Cerebellar nuclear complex (tissue), 1 donor: Measurements from ENCODE around the gene CD63.

Source experiments
- DNase-seq, 2 experiments: peaks; one replicate each; lab custom pipeline; 2025; lab: John Stamatoyannopoulos, UW

The CD63 gene

GRCh38 chr12:55704824-55705718, 23.7 kb downstream of the CD63 start:
- DNase-seq = no peak

GRCh38 chr12:55703901-55704761, 24.7 kb downstream of the CD63 start:
- DNase-seq = no peak

GRCh38 chr12:55703288-55703687, 25.5 kb downstream of the CD63 start:
- no peak for DNase-seq

DNA sequence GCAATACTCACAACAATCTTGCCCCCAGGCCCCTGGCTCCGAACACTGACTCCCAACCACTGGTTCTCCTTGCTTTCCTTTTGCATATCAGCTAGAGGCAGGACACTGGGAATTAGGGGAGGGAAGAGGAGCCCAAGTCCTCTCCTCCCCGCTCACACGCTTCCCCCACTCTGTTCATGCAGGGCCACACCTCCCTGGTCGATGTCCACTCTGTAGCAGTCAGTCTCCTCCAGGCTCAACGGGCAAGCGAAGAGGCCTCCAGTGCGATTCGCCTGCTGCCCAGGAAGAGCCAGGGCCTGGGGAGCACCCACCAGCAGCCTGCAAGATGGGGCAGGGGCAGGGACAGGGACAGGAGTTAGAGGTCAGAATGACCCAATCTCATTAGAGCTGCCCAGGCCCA, 25.9 kb downstream of the CD63 start:
- DNase-seq = no peak

- no peak for DNase-seq
Observed at GRCh38 chr12:55700255-55701018, 28.4 kb downstream of the CD63 start.

DNA sequence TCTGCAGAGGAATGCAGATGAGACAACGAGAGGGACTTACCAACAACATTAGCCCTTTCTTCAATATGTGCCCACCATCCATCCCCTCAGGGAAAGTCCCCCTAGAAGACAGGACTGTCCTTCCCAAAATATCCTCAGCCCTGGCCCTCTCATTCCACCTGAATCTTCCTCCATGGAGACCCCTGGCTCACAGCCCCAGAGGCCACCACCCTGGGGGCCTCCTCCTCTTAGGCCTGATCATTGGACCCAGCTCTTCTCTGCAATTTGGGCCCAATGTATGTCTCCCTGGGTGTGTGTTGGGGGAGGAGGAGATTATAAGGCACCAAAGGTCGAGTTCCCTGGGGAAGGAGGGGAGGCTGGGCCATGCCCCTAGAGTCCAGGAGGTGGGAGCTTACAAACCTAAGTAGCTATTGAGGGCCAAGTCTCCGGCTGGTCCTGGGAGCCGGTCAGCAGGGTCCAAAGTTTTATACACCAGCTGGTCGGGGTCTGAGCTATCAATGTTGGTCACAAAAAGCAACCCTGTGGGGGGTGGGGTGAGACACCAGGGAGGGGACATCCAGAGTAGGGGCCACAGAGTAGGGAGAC, 29.2 kb downstream of the CD63 start:
- no peak for DNase-seq

DNA sequence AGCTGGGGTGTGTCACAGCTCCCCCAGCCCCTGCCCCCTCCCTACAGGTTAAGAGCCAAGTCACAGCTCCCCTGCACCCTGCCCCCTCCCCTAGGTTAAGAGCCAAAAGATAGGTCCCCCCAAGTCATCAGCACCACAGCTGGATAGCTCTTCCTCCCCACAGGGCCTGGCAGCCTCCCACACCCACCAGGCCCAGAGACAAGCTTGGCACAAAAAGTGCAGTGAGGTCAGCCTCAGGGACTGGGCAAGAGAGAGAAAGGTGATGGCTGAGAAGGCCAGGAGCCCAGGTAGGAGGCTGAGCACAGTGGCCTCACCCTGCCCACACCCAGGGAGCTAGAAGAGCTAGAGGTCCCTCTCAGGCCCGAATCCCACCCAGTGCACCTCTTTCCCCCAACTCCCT, 29.8 kb downstream of the CD63 start:
- DNase-seq = no peak

DNA sequence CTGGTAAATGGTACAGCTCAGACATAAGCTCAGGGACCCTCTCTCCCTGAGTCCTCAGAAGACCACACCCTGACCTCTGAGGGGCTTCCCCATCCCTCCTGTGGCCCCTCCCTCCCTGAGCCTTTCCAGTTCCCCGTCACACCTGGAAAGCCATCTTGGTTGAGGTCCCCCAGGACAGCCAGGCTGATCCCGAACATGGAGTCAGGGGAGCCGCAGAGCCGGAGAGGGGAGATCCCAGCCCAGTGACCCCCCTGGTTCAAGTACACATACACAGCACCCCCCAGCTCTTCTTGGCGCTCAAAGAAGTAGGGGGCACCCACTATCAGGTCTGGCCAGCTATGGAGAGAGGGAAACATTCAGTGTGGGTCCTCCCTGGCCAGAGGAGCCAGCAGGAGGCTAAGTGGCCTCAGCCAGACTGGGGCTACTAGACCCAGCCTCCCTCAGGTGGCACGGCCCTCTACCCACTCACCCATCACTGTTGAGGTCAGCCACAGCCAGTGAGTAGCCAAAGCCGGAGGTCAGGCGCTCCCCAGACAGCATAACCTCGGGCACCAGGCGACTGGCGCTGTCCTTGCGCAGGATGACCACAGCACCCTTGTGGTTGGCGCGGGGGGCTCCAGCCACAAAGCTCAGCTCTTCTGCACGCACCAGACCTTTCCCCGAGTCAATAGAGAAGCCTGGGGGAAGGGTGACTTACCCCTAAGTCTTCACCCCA, 30.4 kb downstream of the CD63 start:
- DNase-seq = no peak

GRCh38 chr12:55697686-55698085, 31.1 kb downstream of the CD63 start:
- no peak for DNase-seq

DNA sequence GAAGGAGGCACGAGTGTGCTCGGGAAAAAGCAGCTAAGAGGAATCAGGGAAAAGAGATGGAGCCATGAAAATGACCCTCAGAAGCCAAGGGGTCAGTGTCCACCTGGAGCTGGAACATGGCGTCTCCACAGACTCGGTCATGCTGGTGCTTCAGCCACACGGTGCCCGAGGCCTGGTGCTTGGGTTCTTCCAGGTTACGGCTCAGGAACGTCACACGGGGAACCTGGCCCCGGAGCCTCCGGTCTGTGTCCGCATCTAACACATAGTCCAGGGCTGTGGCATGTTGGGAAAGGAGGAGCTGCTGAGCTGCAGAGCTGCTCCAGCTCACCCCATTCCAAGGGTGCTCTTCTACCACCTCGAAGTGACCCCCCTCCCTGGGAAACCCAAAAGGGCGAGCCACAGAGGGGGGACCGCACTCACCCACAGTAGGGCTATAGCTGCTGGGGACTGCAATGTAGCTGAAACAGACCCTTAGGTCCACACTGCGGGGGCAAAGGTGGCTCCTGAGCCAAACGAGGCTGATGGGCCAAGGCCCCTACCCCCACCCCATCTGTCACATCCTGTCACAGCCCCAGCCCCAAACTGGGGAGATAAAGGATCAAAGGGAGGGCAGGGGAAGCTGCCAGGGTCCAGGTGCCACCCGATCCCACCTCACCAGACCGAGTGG, 31.9 kb downstream of the CD63 start:
- no peak for DNase-seq

GRCh38 chr12:55696141-55696540, 32.7 kb downstream of the CD63 start:
- DNase-seq = no peak

GRCh38 chr12:55695349-55695748, 33.5 kb downstream of the CD63 start:
- no peak for DNase-seq

GRCh38 chr12:55694651-55695050, 34.2 kb downstream of the CD63 start:
- no peak for DNase-seq

DNA sequence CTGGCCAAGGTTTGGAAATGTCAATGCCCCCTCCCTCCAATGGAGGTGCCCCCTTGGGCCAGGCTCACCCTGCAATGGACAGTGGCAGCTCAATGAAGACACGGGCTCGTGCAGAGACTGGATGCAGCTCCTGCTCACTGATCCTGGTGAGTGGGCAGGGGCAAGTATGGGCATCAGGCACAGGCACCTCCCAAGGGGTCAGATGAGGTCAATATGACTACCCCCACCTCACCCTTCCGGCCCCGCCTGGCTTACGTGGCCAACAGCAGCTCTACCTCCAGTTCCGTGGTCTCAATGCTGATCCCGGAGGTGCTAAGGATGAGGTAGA, 34.7 kb downstream of the CD63 start:
- DNase-seq = no peak

GRCh38 chr12:55693323-55694187, 35.3 kb downstream of the CD63 start:
- DNase-seq = no peak

GRCh38 chr12:55692631-55693322, 36.0 kb downstream of the CD63 start:
- no peak for DNase-seq

GRCh38 chr12:55688716-55689655, 39.8 kb downstream of the CD63 start:
- no peak for DNase-seq

DNA sequence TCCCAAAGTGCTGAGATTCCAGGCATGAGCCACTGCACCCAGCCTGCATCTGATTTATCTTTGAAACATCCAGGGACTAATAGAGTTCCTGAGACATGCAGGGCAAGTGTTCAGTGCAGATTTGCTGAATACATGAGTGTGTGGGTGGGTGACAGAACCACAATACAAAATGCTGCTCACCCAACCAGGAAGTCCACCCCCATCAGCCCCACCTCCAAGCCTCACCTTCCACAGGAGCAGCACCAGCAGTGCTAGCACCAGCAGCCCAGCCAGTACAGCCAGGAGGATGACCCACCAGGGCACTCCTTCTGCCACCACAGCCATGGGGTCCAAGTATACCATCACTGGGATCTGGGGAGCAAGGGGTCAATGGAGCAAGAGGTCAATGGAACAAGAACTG, 41.1 kb downstream of the CD63 start:
- no peak for DNase-seq
